DND-41 (cell line): ENCODE results near the gene FGF14.

Experiments
- ATAC-seq: fragments of 200-7000 bp; cut with Tn5 transposase; 3 replicates; pipeline ENCODE4 v1.9.1; 2021; ENCODE audit warnings: low read depth; ENCODE audit not compliant: insufficient read depth
- DNase-seq: peaks from one replicate; pipeline ENCODE4 v3.0.0-alpha.2; 2020
- H2AFZ ChIP-seq: 2 replicates; pipeline ENCODE4 v1.6.0; 2012; ENCODE audit warnings: low read depth, low read length
- H3K27ac ChIP-seq: 2 replicates; pipeline ENCODE4 v1.5.1; 2012; ENCODE audit warnings: low read length, inconsistent platforms
- H3K27me3 ChIP-seq: fragments of 200-600 bp; sonication (generic); 2 replicates; pipeline ENCODE4 v1.6.0; 2012; ENCODE audit warnings: low read length, mild to moderate bottlenecking, inconsistent platforms; ENCODE audit not compliant: insufficient read depth, poor library complexity
- H3K36me3 ChIP-seq: 2 replicates; pipeline ENCODE4 v1.5.1; 2012; ENCODE audit warnings: low read length, inconsistent platforms; ENCODE audit not compliant: insufficient read depth
- H3K4me1 ChIP-seq: 2 replicates; pipeline ENCODE4 v1.5.1; 2012; ENCODE audit warnings: mild to moderate bottlenecking, low read length; ENCODE audit not compliant: insufficient read depth
- H3K4me2 ChIP-seq: 2 replicates; pipeline ENCODE4 v1.6.0; 2012; ENCODE audit warnings: mild to moderate bottlenecking, moderate library complexity, low read length, inconsistent platforms; ENCODE audit not compliant: insufficient read depth
- H3K4me3 ChIP-seq, 2 experiments: fragments of 200-600 bp in 1 of 2; shearing (Covaris generic) in 1 of 2; 2 replicates each; pipeline ENCODE4 v1.5.1; 2012 to 2016; ENCODE audit warnings: inconsistent platforms in 2 of 2, low read length in 2 of 2, mild to moderate bottlenecking in 2 of 2, low read depth in 1 of 2, moderate library complexity in 1 of 2
- H3K79me2 ChIP-seq: 2 replicates; pipeline ENCODE4 v1.6.0; 2012; ENCODE audit warnings: low read length, inconsistent platforms; ENCODE audit not compliant: insufficient read depth
- H3K9ac ChIP-seq: 2 replicates; pipeline ENCODE4 v1.6.0; 2012; ENCODE audit warnings: low read depth, mild to moderate bottlenecking, inconsistent platforms, low read length, moderate library complexity
- H3K9me3 ChIP-seq: 2 replicates; pipeline ENCODE4 v1.5.1; 2012; ENCODE audit warnings: low read length, moderate library complexity, mild to moderate bottlenecking, inconsistent platforms; ENCODE audit not compliant: insufficient read depth, severe bottlenecking
- H4K20me1 ChIP-seq: 2 replicates; pipeline ENCODE4 v1.6.0; 2012; ENCODE audit warnings: low read length; ENCODE audit not compliant: insufficient read depth
- EZH2 ChIP-seq: IDR thresholded peaks from 3 replicates; pipeline ENCODE4 v1.6.1; 2012; ENCODE audit warnings: borderline replicate concordance, low read depth, mild to moderate bottlenecking, moderate library complexity, low read length, inconsistent platforms; ENCODE audit not compliant: severe bottlenecking
- TF ChIP-seq, protein P1 (sequence below): IDR thresholded peaks from 2 replicates; pipeline ENCODE4 v1.5.1; 2012; ENCODE audit warnings: borderline replicate concordance, low read length, moderate library complexity, mild to moderate bottlenecking; ENCODE audit not compliant: poor library complexity, severe bottlenecking; ENCODE audit errors: extremely low read depth

Gene FGF14

GRCh38 chr13:101697745-101698144 is 704.1 kb downstream of the FGF14 start:
- TF ChIP-seq, protein P1, sequence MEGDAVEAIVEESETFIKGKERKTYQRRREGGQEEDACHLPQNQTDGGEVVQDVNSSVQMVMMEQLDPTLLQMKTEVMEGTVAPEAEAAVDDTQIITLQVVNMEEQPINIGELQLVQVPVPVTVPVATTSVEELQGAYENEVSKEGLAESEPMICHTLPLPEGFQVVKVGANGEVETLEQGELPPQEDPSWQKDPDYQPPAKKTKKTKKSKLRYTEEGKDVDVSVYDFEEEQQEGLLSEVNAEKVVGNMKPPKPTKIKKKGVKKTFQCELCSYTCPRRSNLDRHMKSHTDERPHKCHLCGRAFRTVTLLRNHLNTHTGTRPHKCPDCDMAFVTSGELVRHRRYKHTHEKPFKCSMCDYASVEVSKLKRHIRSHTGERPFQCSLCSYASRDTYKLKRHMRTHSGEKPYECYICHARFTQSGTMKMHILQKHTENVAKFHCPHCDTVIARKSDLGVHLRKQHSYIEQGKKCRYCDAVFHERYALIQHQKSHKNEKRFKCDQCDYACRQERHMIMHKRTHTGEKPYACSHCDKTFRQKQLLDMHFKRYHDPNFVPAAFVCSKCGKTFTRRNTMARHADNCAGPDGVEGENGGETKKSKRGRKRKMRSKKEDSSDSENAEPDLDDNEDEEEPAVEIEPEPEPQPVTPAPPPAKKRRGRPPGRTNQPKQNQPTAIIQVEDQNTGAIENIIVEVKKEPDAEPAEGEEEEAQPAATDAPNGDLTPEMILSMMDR: no peak

GRCh38 chr13:101695870-101696516 is 705.9 kb downstream of the FGF14 start:
- Histone ChIP-seq H3K4me3 (no peak overlapping the region), H3K79me2 (no peaks in the 10 kb centered on the region), H3K4me1 (no peaks in the 10 kb centered on the region), H3K27me3 (no peaks in the 10 kb centered on the region), H3K9ac (no peak overlapping the region), H3K9me3 (no peaks in the 10 kb centered on the region), H3K27ac (no peak overlapping the region), H4K20me1 (no peaks in the 10 kb centered on the region), H3K36me3 (no peaks in the 10 kb centered on the region), H3K4me2 (no peak overlapping the region), H2AFZ (no peak overlapping the region)
- ATAC-seq (peak; percentile 45; the same call in 2 of the 3 replicates), DNase-seq (no peak)
- TF ChIP-seq, protein P1: no peak
- TF ChIP-seq EZH2: no peak

More at GRCh38 chr13:101697745-101698144, 704.1 kb downstream of the FGF14 start:
- no peaks in the 10 kb centered on the region for H3K4me1 ChIP-seq
- no peak overlapping the region for H3K4me3 ChIP-seq
- no peak overlapping the region for H3K4me2 ChIP-seq
- no peak overlapping the region for H3K27ac ChIP-seq
- no peaks in the 10 kb centered on the region for H3K9me3 ChIP-seq
- no peak overlapping the region for H2AFZ ChIP-seq
- H3K79me2 ChIP-seq: no peaks in the 10 kb centered on the region
- no peaks in the 10 kb centered on the region for H4K20me1 ChIP-seq
- no peak for ATAC-seq
- no peak overlapping the region for H3K9ac ChIP-seq
- H3K27me3 ChIP-seq: no peaks in the 10 kb centered on the region
- DNase-seq: no peak
- no peaks in the 10 kb centered on the region for H3K36me3 ChIP-seq

DNA sequence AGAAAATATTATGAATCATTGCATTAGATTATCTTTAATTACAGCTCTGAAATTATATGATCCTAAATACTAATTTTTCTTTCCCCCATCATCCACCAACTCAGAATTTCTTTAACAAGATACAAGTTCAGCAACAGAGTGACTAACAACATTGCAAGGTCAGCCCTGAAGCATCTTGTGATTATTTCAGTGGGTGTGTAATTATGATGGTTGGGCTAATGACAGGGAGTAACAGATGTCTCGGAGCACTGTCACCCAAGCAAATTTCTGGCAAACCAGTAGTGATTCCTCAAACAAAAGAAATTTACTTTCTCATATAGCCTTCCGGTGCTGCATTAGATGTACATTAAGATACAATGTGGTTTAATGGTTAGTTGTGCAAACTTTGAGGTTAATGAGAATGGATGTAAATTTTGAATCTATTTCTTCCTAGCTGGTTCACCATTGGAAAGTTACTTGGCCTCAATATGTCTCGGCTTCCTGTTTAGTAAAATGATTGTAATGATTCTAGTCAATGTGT is 710.4 kb downstream of the FGF14 start:
- Histone ChIP-seq H3K9me3 (no peaks in the 10 kb centered on the region), H3K4me1 (no peaks in the 10 kb centered on the region), H3K27me3 (no peaks in the 10 kb centered on the region), H2AFZ (no peak overlapping the region), H3K4me2 (no peak overlapping the region), H3K36me3 (no peaks in the 10 kb centered on the region), H3K27ac (no peak overlapping the region), H3K9ac (no peak overlapping the region), H4K20me1 (no peaks in the 10 kb centered on the region), H3K4me3 (no peak overlapping the region), H3K79me2 (no peaks in the 10 kb centered on the region)
- TF ChIP-seq, protein P1: no peak
- TF ChIP-seq EZH2: no peak
- no peak for DNase-seq
- peak; percentile 35; the same call in 1 of the 3 replicates for ATAC-seq
